Stimulated activated naive CD8-positive, alpha-beta T cell treated with anti-CD3 and anti-CD28 coated beads, Interleukin-15, Interleukin-2, amounts not matched to agents 100 ng/mL and 50 ng/mL, for 24 hours (primary cell): ENCODE results near the gene TRRAP.
A peak's percentile ranks its signal among the peaks of the same experiment; 100 is the strongest.

Source experiments
- H3K27ac Mint-ChIP-seq: one replicate; pipeline ENCODE4 v1.8.0; 2021; ENCODE audit warnings: mild to moderate bottlenecking, mixed read lengths
- H3K27me3 Mint-ChIP-seq: one replicate; pipeline ENCODE4 v1.8.0; 2021; ENCODE audit warnings: mixed read lengths
- H3K36me3 Mint-ChIP-seq: one replicate; pipeline ENCODE4 v1.8.0; 2021; ENCODE audit warnings: low read depth, mixed read lengths
- H3K4me1 Mint-ChIP-seq: one replicate; pipeline ENCODE4 v1.8.0; 2021; ENCODE audit warnings: low read depth, mixed read lengths
- H3K4me3 Mint-ChIP-seq: one replicate; pipeline ENCODE4 v1.8.0; 2021; ENCODE audit warnings: mild to moderate bottlenecking, mixed read lengths
- H3K9me3 Mint-ChIP-seq: one replicate; pipeline ENCODE4 v1.8.0; 2021; ENCODE audit warnings: mixed read lengths

The TRRAP gene

GRCh38 chr7:99003419-99003818 is 125.1 kb downstream of the TRRAP start:
- no peaks in the 10 kb centered on the region for H3K9me3 Mint-ChIP-seq
- H3K36me3 Mint-ChIP-seq = peaks cover 68% of the 10 kb centered on the region

GRCh38 chr7:99004216-99004615 is 125.9 kb downstream of the TRRAP start:
- Mint-ChIP-seq H3K9me3 (no peaks in the 10 kb centered on the region), H3K27ac (no peak overlapping the region), H3K36me3 (peaks cover 66% of the 10 kb centered on the region), H3K4me3 (no peak overlapping the region), H3K4me1 (peaks cover 21% of the 10 kb centered on the region), H3K27me3 (no peaks in the 10 kb centered on the region)

More at GRCh38 chr7:99003419-99003818, 125.1 kb downstream of the TRRAP start:
- no peak overlapping the region for H3K27ac Mint-ChIP-seq
- H3K27me3 Mint-ChIP-seq = no peaks in the 10 kb centered on the region
- no peak overlapping the region for H3K4me3 Mint-ChIP-seq
- H3K4me1 Mint-ChIP-seq = peaks cover 21% of the 10 kb centered on the region

GRCh38 chr7:99004781-99005500 is 126.6 kb downstream of the TRRAP start:
- H3K4me1 Mint-ChIP-seq = peaks cover 21% of the 10 kb centered on the region
- peak overlapping the region; percentile 55 for H3K27ac Mint-ChIP-seq
- H3K36me3 Mint-ChIP-seq = peaks cover 62% of the 10 kb centered on the region
- no peaks in the 10 kb centered on the region for H3K9me3 Mint-ChIP-seq
- no peak overlapping the region for H3K4me3 Mint-ChIP-seq
- no peaks in the 10 kb centered on the region for H3K27me3 Mint-ChIP-seq

- H3K4me3 Mint-ChIP-seq = no peak overlapping the region
- H3K27ac Mint-ChIP-seq = no peak overlapping the region
- peaks cover 19% of the 10 kb centered on the region for H3K4me1 Mint-ChIP-seq
- H3K9me3 Mint-ChIP-seq = no peaks in the 10 kb centered on the region
- H3K27me3 Mint-ChIP-seq = no peaks in the 10 kb centered on the region
- peaks cover 68% of the 10 kb centered on the region for H3K36me3 Mint-ChIP-seq
Measured at GRCh38 chr7:99005776-99006175, 127.4 kb downstream of the TRRAP start.

GRCh38 chr7:99006739-99007424 is 128.6 kb downstream of the TRRAP start:
- Mint-ChIP-seq H3K36me3 (peaks cover 67% of the 10 kb centered on the region), H3K4me1 (peaks cover 8% of the 10 kb centered on the region), H3K9me3 (no peaks in the 10 kb centered on the region), H3K4me3 (no peak overlapping the region), H3K27ac (peak overlapping the region; percentile 17), H3K27me3 (no peaks in the 10 kb centered on the region)

- H3K4me3 Mint-ChIP-seq = no peak overlapping the region
- no peak overlapping the region for H3K27ac Mint-ChIP-seq
- H3K36me3 Mint-ChIP-seq = peaks cover 72% of the 10 kb centered on the region
- H3K27me3 Mint-ChIP-seq = no peaks in the 10 kb centered on the region
- no peaks in the 10 kb centered on the region for H3K9me3 Mint-ChIP-seq
- no peaks in the 10 kb centered on the region for H3K4me1 Mint-ChIP-seq
Measured at GRCh38 chr7:99008181-99008631, 129.9 kb downstream of the TRRAP start.

- H3K4me3 Mint-ChIP-seq = no peak overlapping the region
- H3K36me3 Mint-ChIP-seq = peaks cover 71% of the 10 kb centered on the region
- no peaks in the 10 kb centered on the region for H3K9me3 Mint-ChIP-seq
- no peaks in the 10 kb centered on the region for H3K4me1 Mint-ChIP-seq
- no peaks in the 10 kb centered on the region for H3K27me3 Mint-ChIP-seq
- no peak overlapping the region for H3K27ac Mint-ChIP-seq
Measured at GRCh38 chr7:99008921-99009530, 130.7 kb downstream of the TRRAP start.

- Mint-ChIP-seq H3K4me3 (no peak overlapping the region), H3K36me3 (peaks cover 71% of the 10 kb centered on the region), H3K9me3 (no peaks in the 10 kb centered on the region), H3K27me3 (no peaks in the 10 kb centered on the region), H3K27ac (no peak overlapping the region), H3K4me1 (no peaks in the 10 kb centered on the region)
Measured at GRCh38 chr7:99010281-99010680, 131.9 kb downstream of the TRRAP start.

- Mint-ChIP-seq H3K36me3 (peaks cover 71% of the 10 kb centered on the region), H3K4me3 (no peak overlapping the region), H3K9me3 (no peaks in the 10 kb centered on the region), H3K4me1 (peaks cover 2% of the 10 kb centered on the region), H3K27ac (no peak overlapping the region), H3K27me3 (no peaks in the 10 kb centered on the region)
Measured at GRCh38 chr7:99011341-99011705, 133.0 kb downstream of the TRRAP start.

GRCh38 chr7:99011706-99012404 is 133.5 kb downstream of the TRRAP start:
- no peaks in the 10 kb centered on the region for H3K9me3 Mint-ChIP-seq
- H3K4me1 Mint-ChIP-seq = peaks cover 7% of the 10 kb centered on the region
- H3K27me3 Mint-ChIP-seq = no peaks in the 10 kb centered on the region
- peaks cover 71% of the 10 kb centered on the region for H3K36me3 Mint-ChIP-seq
- no peak overlapping the region for H3K4me3 Mint-ChIP-seq
- H3K27ac Mint-ChIP-seq = no peak overlapping the region

GRCh38 chr7:99012722-99013121 is 134.4 kb downstream of the TRRAP start:
- Mint-ChIP-seq H3K36me3 (peaks cover 72% of the 10 kb centered on the region), H3K27ac (no peak overlapping the region), H3K4me1 (peaks cover 7% of the 10 kb centered on the region), H3K9me3 (no peaks in the 10 kb centered on the region), H3K27me3 (no peaks in the 10 kb centered on the region), H3K4me3 (no peak overlapping the region)

GRCh38 chr7:99013266-99014112 is 135.2 kb downstream of the TRRAP start:
- no peak overlapping the region for H3K27ac Mint-ChIP-seq
- no peaks in the 10 kb centered on the region for H3K27me3 Mint-ChIP-seq
- no peaks in the 10 kb centered on the region for H3K9me3 Mint-ChIP-seq
- no peak overlapping the region for H3K4me3 Mint-ChIP-seq
- H3K4me1 Mint-ChIP-seq = peaks cover 13% of the 10 kb centered on the region
- peaks cover 74% of the 10 kb centered on the region for H3K36me3 Mint-ChIP-seq

- Mint-ChIP-seq H3K27me3 (no peaks in the 10 kb centered on the region), H3K9me3 (no peaks in the 10 kb centered on the region), H3K4me1 (peaks cover 15% of the 10 kb centered on the region), H3K36me3 (peaks cover 76% of the 10 kb centered on the region), H3K4me3 (no peak overlapping the region), H3K27ac (no peak overlapping the region)
Measured at GRCh38 chr7:99014113-99014985, 136.0 kb downstream of the TRRAP start.
